SK-N-SH treated with all-trans-retinoic acid at 6 μM for 48 hours (cell line): Measurements from ENCODE around the gene SPATS2.

ENCODE experiments used
- ATAC-seq: fragments of 200-7000 bp; cut with Tn5 transposase; 3 replicates; pipeline ENCODE4 v1.9.1; 2020; ENCODE audit warnings: mild to moderate bottlenecking, moderate library complexity
- BACH2 ChIP-seq: fragments of 250-450 bp; sonication (Bioruptor Pico); IDR thresholded peaks from 2 replicates; pipeline ENCODE4 v1.9.0; 2021; ENCODE audit warnings: mild to moderate bottlenecking, borderline replicate concordance
- CSDC2 ChIP-seq: fragments of 250-450 bp; sonication (Bioruptor Pico); IDR thresholded peaks from 2 replicates; pipeline ENCODE4 v1.5.0; 2020; ENCODE audit warnings: mild to moderate bottlenecking, moderate library complexity
- ESRRG ChIP-seq: fragments of 250-450 bp; sonication (Bioruptor Pico); IDR thresholded peaks from 2 replicates; pipeline ENCODE4 v1.6.1; 2021; ENCODE audit warnings: mild to moderate bottlenecking
- GLIS3 ChIP-seq: fragments of 250-450 bp; sonication (Bioruptor Pico); IDR thresholded peaks from 2 replicates; pipeline ENCODE4 v1.5.0; 2020; ENCODE audit warnings: mild to moderate bottlenecking, moderate library complexity
- ISL1 ChIP-seq: fragments of 250-450 bp; sonication (Bioruptor Pico); IDR thresholded peaks from 2 replicates; pipeline ENCODE4 v2.1.2; 2022; ENCODE audit warnings: mild to moderate bottlenecking, moderate library complexity
- OSR1 ChIP-seq: fragments of 250-450 bp; sonication (Bioruptor Pico); IDR thresholded peaks from 2 replicates; pipeline ENCODE4 v1.8.0; 2022; ENCODE audit warnings: moderate library complexity, mild to moderate bottlenecking, inconsistent platforms
- PPARA ChIP-seq: fragments of 250-450 bp; sonication (Bioruptor Pico); IDR thresholded peaks from 2 replicates; pipeline ENCODE4 v1.5.0; 2020; ENCODE audit warnings: mild to moderate bottlenecking, borderline replicate concordance
- RARB ChIP-seq: fragments of 250-450 bp; sonication (Bioruptor Pico); IDR thresholded peaks from 2 replicates; pipeline ENCODE4 v1.8.0; 2021; ENCODE audit warnings: mild to moderate bottlenecking, moderate library complexity
- SNAI2 ChIP-seq: fragments of 250-450 bp; sonication (Bioruptor Pico); IDR thresholded peaks from 2 replicates; pipeline ENCODE4 v1.5.0; 2020; ENCODE audit warnings: mild to moderate bottlenecking, moderate library complexity
- TCF4 ChIP-seq: fragments of 250-450 bp; sonication (Bioruptor Pico); IDR thresholded peaks from 2 replicates; pipeline ENCODE4 v1.8.0; 2021; ENCODE audit warnings: mild to moderate bottlenecking, moderate library complexity, borderline replicate concordance
- TOX ChIP-seq: fragments of 250-450 bp; sonication (Bioruptor Pico); IDR thresholded peaks from 2 replicates; pipeline ENCODE4 v1.8.0; 2021; ENCODE audit warnings: mild to moderate bottlenecking, moderate library complexity, borderline replicate concordance
- ZC3H10 ChIP-seq: fragments of 250-450 bp; sonication (Bioruptor Pico); IDR thresholded peaks from 2 replicates; pipeline ENCODE4 v1.5.1; 2021; ENCODE audit warnings: mild to moderate bottlenecking, moderate library complexity
- ZFP3 ChIP-seq: fragments of 250-450 bp; sonication (Bioruptor Pico); IDR thresholded peaks from 2 replicates; pipeline ENCODE4 v1.5.0; 2020; ENCODE audit warnings: mild to moderate bottlenecking, moderate library complexity
- ZNF565 ChIP-seq: fragments of 450-650 bp; formaldehyde crosslinking; conservative IDR thresholded peaks from 2 replicates; pipeline ENCODE4 v1.5.0; 2020; ENCODE audit warnings: low read depth, mild to moderate bottlenecking, moderate library complexity
- ZNF70 ChIP-seq: fragments of 450-650 bp; formaldehyde crosslinking; IDR thresholded peaks from 2 replicates; pipeline ENCODE4 v1.5.0; 2020; ENCODE audit warnings: mild to moderate bottlenecking, moderate library complexity
- ZNF8 ChIP-seq: fragments of 450-650 bp; formaldehyde crosslinking; IDR thresholded peaks from 2 replicates; pipeline ENCODE4 v1.5.0; 2020; ENCODE audit warnings: mild to moderate bottlenecking, moderate library complexity
- TF ChIP-seq, protein P1 (sequence below): fragments of 250-450 bp; sonication (Bioruptor Pico); IDR thresholded peaks from 2 replicates; pipeline ENCODE4 v1.8.0; 2020; ENCODE audit warnings: mild to moderate bottlenecking, moderate library complexity, borderline replicate concordance
- TF ChIP-seq, protein P2 (sequence below): fragments of 250-450 bp; sonication (Bioruptor Pico); IDR thresholded peaks from 2 replicates; pipeline ENCODE4 v1.5.1; 2020; ENCODE audit warnings: low read depth, mild to moderate bottlenecking, moderate library complexity
- TF ChIP-seq, protein P3 (sequence below): fragments of 250-450 bp; sonication (Bioruptor Pico); IDR thresholded peaks from 2 replicates; pipeline ENCODE4 v1.5.1; 2021; ENCODE audit warnings: mild to moderate bottlenecking, moderate library complexity
- TF ChIP-seq, protein P4 (sequence below): fragments of 250-450 bp; sonication (Bioruptor Pico); IDR thresholded peaks from 2 replicates; pipeline ENCODE4 v1.8.0; 2021; ENCODE audit warnings: low read depth, mild to moderate bottlenecking, moderate library complexity, borderline replicate concordance

SPATS2 gene

DNA sequence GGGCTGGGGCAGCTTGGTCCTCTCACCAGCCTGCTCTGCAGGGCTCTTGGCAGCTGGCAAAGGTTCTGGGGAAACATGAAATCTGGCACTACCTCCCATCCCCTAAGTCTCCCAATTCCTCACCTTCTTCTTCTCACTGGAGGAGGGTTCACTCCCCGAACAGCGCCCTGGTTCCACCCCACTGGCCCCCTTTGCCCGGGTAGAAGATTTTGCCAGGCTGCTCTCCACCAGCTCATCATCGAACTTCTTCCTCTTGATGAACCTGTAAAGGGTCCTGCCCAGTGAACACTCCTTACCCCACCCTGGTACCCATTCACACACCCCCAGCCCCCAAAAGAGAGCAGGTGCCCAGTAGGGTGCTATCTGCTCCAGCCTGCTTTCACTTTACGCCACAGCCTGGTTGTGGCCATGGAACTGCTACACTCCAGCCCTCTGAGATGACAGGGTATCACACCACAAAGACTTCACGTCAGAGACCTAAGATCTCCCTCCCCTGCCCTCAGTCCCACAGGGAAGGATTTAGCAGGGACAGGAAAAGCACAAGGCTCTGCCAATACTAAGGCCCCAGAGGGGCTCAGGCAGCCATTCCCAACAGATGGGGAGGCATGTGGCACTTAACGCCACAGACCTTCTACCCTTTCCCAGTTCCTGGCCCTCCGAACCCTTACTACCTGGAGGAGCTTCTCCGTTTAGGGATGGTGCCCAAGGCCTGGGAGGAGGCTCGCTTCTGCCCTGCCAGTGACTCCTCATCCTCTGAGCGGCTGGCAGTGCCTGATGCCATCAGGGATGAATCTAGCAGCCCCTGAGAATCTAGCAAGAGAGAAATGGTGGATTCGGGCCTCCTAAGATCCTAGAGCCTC is 198.4 kb downstream of the SPATS2 start:
- TF ChIP-seq ZC3H10 (CRISPR knock-in tag) (no peak), ZFP3 (no peak), RARB (CRISPR knock-in tag) (no peak), TCF4 (no peak), TOX (CRISPR knock-in tag) (no peak), OSR1 (CRISPR knock-in tag) (no peak), ZNF565 (CRISPR knock-in tag) (no peak), SNAI2 (CRISPR knock-in tag) (no peak), GLIS3 (CRISPR knock-in tag) (no peak), ESRRG (CRISPR knock-in tag) (no peak), CSDC2 (CRISPR knock-in tag) (no peak), ISL1 (no peak), ZNF70 (no peak)
- TF ChIP-seq, protein P1, sequence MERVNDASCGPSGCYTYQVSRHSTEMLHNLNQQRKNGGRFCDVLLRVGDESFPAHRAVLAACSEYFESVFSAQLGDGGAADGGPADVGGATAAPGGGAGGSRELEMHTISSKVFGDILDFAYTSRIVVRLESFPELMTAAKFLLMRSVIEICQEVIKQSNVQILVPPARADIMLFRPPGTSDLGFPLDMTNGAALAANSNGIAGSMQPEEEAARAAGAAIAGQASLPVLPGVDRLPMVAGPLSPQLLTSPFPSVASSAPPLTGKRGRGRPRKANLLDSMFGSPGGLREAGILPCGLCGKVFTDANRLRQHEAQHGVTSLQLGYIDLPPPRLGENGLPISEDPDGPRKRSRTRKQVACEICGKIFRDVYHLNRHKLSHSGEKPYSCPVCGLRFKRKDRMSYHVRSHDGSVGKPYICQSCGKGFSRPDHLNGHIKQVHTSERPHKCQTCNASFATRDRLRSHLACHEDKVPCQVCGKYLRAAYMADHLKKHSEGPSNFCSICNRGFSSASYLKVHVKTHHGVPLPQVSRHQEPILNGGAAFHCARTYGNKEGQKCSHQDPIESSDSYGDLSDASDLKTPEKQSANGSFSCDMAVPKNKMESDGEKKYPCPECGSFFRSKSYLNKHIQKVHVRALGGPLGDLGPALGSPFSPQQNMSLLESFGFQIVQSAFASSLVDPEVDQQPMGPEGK (CRISPR knock-in tag): no peak
- TF ChIP-seq, protein P2, sequence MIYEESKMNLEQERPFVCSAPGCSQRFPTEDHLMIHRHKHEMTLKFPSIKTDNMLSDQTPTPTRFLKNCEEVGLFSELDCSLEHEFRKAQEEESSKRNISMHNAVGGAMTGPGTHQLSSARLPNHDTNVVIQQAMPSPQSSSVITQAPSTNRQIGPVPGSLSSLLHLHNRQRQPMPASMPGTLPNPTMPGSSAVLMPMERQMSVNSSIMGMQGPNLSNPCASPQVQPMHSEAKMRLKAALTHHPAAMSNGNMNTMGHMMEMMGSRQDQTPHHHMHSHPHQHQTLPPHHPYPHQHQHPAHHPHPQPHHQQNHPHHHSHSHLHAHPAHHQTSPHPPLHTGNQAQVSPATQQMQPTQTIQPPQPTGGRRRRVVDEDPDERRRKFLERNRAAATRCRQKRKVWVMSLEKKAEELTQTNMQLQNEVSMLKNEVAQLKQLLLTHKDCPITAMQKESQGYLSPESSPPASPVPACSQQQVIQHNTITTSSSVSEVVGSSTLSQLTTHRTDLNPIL (CRISPR knock-in tag): no peak
- no peak for ATAC-seq

DNA sequence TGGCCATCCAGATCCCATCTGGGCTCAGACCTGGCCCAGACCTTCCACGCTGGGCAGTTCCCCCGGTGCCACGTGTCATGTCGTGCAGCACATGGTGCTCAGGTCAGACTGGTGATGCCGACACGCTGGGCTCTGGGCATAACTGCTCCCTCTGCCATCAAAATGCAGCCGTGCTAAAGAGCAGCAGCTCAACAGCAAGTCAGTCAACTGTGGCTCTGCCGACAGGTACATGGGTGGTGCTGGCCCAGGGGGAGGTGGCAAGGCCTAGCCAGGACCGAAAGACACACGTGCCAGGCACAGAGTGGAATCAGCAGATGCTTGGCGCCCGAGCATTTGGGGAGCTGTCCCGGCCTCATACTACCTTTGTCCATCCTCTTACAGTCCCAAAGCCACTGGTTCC is 199.1 kb downstream of the SPATS2 start:
- TF ChIP-seq TCF4: no peak
- TF ChIP-seq GLIS3 (CRISPR knock-in tag): no peak
- TF ChIP-seq ZNF8 (CRISPR knock-in tag): no peak
- no peak for TF ChIP-seq ESRRG (CRISPR knock-in tag)
- TF ChIP-seq, protein P3, sequence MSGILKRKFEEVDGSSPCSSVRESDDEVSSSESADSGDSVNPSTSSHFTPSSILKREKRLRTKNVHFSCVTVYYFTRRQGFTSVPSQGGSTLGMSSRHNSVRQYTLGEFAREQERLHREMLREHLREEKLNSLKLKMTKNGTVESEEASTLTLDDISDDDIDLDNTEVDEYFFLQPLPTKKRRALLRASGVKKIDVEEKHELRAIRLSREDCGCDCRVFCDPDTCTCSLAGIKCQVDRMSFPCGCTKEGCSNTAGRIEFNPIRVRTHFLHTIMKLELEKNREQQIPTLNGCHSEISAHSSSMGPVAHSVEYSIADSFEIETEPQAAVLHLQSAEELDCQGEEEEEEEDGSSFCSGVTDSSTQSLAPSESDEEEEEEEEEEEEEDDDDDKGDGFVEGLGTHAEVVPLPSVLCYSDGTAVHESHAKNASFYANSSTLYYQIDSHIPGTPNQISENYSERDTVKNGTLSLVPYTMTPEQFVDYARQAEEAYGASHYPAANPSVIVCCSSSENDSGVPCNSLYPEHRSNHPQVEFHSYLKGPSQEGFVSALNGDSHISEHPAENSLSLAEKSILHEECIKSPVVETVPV: no peak
- TF ChIP-seq CSDC2 (CRISPR knock-in tag): no peak
- TF ChIP-seq PPARA: no peak
- no peak for TF ChIP-seq OSR1 (CRISPR knock-in tag)
- ATAC-seq: no peak

DNA sequence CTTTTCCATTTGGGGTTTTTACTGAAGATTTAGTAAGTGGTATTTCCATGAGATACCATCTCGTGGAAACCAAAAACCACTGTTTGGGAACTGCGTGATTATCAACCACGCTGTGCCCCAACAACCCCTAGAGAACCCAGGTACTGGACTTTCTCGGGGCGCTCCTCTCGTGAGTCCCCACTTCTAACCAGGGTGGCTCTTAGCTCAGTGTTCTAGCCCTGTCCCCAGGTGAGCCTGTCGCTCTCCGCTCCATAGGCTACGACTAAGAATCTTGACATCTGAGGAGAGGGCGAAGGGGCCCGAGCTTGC is 200.0 kb downstream of the SPATS2 start:
- TF ChIP-seq, protein P1 (CRISPR knock-in tag): no peak

DNA sequence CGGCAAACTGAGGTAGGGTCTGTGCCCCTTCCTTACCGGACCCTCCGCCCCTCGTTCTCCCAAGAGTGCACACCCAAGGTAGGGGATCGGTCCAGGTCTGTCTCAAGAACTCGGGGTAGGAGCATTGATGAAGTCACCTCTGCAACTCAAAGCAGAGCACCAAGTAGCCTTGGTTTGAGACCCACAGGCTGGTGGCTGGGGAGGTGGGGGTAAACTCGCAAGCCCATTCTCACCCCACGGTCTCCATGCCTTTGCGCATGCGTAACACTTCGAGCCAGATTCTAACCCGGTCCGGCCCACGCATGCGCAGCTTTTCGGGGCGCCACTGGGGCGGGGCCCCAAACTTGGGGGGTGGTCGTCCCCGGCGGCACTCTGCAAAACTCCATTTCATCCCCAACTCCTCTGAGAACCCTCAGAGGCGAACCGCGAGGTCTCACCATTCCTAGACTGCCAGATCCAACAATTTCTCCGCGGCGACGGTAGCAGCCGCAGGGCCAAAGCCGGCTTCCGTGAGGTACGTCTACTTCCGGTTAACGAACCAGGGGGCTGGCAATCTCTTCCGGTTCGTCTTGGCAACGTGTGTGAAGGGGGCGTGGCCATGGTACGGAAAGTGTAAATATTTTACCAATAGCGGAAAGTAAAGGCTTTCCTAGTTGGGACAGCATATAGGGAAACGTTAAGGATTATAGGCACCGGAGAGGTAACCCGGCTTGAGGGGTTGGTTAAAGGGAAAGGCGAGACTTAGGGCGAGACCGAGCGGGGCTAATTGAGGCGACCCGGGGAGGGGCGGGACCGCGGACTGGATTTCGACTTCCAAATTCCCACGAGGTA is 200.6 kb downstream of the SPATS2 start, which contains the start of gene MCRS1:
Gene MCRS1, minus strand, starts transcription at position 532 of the 831 bp plus-strand sequence. CDS start 1,411 bp downstream, outside the sequence.
- peak; percentile 88 for ATAC-seq
- no peak for TF ChIP-seq ISL1
- TF ChIP-seq, protein P4, sequence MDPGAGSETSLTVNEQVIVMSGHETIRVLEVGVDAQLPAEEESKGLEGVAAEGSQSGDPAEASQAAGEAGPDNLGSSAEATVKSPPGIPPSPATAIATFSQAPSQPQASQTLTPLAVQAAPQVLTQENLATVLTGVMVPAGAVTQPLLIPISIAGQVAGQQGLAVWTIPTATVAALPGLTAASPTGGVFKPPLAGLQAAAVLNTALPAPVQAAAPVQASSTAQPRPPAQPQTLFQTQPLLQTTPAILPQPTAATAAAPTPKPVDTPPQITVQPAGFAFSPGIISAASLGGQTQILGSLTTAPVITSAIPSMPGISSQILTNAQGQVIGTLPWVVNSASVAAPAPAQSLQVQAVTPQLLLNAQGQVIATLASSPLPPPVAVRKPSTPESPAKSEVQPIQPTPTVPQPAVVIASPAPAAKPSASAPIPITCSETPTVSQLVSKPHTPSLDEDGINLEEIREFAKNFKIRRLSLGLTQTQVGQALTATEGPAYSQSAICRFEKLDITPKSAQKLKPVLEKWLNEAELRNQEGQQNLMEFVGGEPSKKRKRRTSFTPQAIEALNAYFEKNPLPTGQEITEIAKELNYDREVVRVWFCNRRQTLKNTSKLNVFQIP: no peak
- TF ChIP-seq PPARA: no peak
- no peak for TF ChIP-seq ESRRG (CRISPR knock-in tag)
- no peak for TF ChIP-seq CSDC2 (CRISPR knock-in tag)
- TF ChIP-seq TCF4: no peak
- no peak for TF ChIP-seq ZNF70
- no peak for TF ChIP-seq BACH2 (CRISPR knock-in tag)
- no peak for TF ChIP-seq ZFP3
- TF ChIP-seq, protein P1 (CRISPR knock-in tag): no peak
- TF ChIP-seq, protein P3: no peak
- no peak for TF ChIP-seq GLIS3 (CRISPR knock-in tag)
- TF ChIP-seq OSR1 (CRISPR knock-in tag): no peak
- TF ChIP-seq, protein P2 (CRISPR knock-in tag): no peak

More for the DNA sequence above, 200.0 kb downstream of the SPATS2 start:
- ATAC-seq: peak; percentile 19
